Hematopoietic multipotent progenitor cell treated with erythropoietin and hydrocortisone succinate and interleukin-3 and kit ligand, for 8 days (in vitro differentiated cells): Measurements from ENCODE around the gene NODAL.
A peak's percentile ranks its signal among the peaks of the same experiment; 100 is the strongest.

ENCODE experiments used
- DNase-seq: peaks from one replicate; pipeline ENCODE4 v3.0.0-alpha.2; 2015

NODAL gene

DNA sequence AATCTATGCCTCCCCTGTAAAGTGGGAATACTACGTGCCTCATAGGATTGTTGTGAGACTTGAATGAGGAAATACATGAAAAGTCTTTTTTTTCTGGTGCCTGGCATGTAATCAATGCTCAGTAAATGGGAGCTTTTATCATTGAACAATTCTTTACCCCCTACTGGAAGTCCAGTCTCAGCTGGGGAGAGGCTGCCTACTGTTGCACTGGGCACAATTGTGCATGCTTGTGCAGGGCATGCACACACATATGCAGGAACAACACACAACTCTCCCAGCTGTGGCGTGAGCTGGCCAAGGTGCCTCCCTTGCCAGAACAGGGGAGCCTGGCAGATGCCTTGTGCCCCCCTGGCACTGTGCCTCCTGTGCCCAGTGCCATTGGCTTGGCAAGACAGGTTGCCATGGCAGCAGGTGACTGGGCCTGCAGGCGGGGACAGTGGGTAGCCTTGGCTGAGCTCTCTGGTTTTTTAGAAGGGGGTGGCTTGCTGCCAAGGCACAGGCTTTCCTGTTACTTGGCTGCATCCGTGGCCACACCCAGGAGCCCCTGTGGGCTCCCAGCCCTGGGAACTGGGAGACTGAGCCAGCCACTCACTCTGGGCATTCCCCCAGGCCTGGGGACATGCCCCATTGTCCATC, 21.0 kb upstream of the NODAL start:
- DNase-seq, result peak; percentile 31

DNA sequence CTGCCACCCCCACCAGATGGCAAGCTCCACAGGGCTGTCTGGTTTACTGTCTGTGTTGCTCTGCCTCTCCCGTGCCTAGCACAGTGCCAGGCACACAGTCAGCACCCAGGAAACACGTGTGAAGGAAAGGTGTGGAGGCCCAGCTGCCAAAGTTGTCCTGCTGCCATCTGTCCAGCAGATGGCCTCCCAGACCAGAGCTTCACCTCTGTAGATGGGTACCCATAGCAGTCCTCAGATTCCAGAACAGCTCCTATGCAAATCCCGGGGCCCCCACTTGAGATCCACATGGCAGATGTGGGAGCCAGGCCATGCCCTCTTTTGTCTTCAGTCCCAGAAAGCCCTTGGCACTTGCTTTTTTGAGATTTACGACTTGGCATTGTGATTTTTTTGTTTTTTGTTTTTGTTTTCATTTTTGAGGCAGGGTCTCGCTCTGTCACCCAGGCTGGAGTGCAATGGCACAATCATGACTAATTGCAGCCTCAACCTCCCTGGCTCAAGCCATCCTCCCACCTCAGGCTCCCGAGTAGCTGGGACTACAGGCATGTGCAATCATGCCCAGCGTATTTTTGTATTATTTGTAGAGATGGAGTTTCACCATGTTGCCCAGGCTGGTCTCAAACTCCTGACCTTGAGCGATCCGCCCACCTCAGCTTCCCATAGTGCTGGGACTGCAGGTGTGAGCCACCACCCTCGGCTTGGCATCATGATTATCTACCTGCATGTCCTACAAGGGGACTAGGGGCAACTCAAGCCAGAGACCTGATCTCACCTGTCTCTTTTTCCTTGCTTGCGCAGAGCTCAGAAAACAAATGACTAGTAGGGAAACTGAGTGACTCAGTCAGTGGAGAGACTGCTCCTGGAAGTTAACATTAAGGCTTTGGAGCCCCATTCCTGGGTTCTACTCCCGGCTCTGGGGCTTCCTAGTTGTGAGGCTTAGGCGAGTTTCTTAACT, 20.2 kb upstream of the NODAL start:
- DNase-seq, result peak; percentile 48

DNA sequence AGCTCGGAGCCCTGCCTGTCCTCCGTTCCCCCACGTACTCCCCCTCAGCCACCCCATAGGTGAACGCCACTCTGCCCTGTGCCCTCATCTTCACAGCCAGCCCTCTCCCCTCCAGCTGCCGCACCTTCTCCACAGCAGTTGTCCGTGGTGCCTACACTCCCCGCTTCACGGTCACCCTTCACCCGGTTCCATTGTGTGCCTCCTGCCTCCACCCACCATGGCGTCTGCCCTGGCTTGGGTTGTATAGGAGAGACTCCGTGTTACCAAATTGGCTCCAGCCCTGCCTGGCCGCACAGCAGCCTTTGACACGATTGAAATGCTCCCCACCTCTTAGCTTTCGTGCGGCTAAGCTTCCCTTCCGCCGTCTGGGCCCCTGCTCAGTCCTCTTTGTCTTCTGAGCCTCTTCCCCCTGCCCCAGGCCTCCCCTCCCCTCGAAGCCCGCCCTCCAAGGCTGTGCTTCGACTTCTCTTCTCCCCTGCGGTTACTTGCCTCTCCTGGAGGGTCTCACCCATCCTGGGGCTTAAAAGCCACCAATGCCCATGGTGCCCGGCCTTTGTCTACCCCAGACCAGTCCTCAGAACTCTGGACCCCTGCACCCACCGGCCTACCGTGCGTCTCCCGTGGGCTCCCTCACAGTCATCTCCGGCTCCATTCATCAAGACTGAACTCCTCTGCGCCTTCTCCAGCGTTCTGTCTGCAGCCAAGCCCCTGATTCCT, 18.5 kb upstream of the NODAL start:
- DNase-seq, result no peak

DNA sequence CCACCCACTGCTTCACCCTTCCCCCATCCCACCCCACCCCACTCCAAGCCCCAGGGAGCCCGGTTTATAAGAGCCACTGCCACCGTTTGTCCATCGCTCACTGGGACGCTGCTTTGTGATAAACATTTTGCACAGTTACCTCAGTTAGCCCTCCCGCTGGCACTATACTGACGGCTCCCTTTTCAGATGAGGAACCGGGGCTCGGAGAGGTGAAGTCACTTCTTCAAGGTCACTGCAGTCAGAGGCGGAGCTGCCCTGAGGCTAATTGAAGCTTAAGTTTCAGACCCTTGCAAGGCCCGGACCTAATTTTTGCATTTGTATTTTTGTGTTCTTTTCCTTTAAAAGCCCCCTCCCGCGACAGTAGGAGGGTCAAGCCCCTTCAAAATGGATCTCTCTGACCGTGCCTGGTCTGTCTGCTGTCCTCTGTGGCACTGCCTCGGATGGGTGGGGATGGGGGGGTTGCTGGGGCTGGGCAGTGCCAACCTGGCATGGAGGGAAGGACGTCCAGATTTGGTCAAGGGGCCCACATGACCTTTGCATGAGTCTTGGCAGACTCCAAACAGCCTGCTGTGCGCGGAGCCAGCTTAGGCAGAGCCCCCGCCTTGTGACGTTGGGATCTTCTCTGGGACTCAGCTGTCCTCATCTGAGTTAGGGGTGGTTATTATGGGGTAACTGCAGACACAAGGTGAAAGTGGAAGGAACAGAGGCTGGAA, 17.7 kb upstream of the NODAL start:
- DNase-seq, result no peak

DNA sequence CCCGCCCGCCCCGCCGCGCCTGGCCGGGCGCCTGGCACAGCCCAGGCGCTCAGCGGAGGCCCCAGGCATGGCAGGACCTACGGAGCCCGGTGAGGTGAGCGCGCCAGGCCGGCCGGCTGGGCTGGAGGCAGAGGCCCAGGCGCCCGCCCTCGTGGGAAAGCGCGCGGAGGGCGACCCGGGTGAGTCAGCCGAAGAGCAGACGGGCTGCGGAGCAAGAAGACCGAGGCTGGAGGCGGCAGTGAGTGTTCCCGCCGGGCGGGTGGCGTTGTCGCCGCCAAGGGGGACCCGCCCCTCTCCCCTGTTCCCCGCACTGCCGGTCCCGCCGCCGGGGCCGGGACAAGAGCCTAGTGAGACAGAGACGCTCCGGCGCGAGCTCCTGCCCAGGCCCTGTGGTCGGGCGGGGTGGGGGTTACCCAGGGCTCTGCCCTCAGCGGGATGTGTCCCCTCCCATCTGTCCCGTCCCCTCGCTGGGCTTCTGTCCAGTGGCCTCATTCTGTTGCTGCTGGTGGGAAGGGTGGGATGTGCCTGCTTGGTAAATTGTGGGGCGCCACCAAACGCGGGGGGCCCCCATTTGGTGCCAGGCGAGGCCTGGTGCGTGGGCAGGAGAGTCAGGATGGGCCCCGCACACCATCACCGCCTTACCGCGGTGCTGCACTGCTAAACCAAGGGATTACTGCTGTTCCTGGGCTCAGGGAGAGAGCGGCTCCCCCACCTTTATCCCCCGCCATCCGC, 17.0 kb upstream of the NODAL start:
- DNase-seq, result peak; percentile 10

DNA sequence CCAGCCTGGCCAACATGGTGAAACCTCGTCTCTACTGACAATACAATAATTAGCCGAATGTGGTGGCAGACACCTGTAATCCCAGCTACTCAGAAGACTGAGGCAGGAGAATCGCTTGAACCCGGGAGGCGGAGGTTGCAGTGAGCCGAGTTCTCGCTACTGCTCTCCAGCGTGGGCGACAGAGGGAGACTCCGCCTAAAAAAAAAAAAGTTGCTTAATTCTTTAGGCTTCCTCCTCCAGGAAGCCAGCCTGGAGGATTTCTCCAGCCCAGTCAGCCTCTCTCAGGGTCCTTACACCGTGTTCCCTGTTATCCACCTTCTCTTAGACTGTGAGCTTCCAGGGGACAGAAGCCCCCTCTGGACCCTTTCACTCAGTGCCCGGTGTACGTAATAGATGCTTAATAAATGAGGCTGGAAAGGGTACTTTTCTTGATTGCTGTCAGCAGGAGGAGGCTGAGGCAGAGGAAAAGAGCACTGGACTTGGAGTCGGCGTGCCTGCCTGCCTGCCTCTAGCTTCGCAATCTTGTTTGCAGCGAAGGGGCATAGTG, 16.4 kb upstream of the NODAL start:
- DNase-seq, result no peak

DNA sequence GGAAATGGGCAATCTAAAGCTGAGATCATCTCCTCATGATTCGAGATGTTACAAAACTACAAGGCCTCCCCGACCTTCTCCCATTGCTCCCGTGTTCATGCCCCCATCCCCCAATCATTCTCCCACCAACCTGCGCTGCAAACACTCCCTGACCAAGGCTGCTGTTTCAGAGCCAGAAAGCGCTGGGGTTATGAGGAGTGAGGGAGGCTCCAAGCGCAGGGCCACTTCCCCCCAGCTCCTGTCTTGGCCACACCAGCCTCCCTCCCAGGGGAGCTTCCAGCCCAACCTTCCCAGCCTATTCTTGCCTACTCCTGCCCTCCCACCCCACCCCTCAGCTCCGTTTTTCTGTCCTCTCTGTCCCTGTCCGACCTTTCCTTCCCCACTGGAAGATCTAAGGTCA, 14.7 kb upstream of the NODAL start:
- no peak for DNase-seq

DNA sequence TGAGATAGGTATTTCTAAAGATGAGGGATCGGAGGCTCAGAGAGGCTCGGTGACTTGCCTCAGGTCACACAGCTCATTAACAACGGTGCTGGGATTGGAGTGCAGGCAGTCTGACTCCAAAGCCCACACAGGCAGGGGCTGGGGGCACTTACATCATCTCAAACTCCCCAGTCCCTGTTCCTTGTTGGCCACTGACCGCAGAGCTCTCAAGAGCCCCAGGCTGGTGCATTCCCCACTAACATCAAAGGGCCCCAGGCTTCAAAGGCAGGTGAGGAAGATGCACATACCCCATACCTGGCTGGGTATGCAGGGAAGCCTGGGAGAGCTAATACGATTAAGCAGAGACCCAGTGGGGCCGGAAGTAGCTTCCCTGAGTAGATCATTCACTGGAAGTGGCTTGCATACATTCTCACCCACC, 13.7 kb upstream of the NODAL start:
- DNase-seq, result no peak

DNA sequence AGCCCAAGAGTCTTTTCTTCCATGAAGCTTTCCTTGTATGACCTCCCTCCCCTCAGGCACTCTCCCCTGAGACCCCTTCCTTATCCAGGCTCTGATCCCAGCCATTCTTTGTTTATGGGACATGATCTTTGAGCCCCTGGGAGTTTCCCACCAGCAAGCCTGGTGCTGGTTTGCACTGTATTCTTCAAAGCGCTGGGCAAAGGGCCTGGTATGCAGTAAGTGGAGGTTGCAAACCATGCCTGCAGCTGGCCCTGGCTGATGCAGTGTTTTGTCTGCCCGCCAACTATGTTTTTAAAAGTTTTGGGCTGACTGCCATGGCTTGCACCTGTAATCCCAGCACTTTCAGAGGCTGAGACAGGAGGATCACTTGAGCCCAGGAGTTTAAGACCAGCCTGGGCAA, 6.8 kb upstream of the NODAL start:
- no peak for DNase-seq

DNA sequence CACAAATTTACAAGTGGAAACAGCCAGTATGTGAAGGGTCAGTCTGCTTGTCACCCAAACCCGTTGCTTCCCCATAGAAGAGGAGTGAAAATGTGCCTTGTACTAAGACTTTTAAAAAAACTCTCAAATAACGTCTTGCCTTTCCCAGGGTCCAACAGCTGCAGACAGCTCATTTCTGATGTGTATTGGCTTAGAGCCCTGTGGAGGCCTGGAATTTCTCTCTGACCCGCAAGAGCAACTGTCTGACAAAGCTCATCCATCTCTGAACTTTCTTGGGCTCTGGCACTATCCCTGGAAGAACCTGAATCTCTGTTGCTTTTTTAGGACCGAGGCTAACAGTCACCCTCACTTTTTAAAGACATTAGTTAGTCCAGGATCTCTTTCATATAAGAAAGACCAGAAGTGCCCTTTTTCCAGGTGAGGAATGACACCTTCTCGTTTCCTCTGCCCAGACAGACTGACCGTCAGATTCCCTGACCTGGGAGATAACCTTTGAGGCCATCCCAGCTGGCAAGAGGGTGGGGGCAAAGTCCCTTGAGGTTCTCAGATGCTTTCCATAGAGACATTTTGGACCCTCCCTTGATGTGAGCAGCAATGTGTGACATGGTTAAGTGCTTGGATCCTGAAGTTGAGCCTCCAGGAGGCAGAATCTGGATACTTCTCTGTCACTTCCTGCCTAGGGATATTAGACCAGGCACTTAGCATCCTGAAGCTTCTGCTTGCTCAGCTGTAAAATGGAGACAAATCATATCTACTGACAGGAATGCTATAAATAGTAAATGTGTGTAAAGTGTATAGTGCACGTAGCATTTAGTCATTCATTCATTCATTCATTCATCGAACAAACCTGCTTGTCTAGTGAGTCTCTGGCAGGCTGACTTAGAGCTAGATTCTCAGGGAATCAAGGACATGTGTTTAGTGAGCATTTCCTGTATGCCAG, 4.5 kb upstream of the NODAL start:
- DNase-seq, result no peak

DNA sequence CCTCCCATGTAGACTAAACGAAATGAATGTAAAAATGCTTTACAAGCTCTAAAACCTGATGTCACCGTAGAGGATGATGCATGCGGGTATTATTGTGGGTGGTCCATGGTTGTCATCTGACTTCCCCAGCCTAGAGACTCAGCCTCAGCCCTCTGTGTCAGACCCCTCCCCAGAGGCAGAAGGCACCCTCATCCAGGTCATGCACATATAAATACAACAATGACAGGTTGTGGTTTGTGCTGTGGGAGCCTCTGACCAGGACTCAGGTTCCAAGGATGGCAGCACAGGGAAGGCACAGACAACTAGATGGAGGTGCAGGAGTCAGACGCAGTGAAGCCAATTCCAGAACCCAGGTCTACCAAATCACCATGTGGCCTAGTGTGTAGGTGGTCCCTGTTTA, 3.3 kb upstream of the NODAL start:
- no peak for DNase-seq

DNA sequence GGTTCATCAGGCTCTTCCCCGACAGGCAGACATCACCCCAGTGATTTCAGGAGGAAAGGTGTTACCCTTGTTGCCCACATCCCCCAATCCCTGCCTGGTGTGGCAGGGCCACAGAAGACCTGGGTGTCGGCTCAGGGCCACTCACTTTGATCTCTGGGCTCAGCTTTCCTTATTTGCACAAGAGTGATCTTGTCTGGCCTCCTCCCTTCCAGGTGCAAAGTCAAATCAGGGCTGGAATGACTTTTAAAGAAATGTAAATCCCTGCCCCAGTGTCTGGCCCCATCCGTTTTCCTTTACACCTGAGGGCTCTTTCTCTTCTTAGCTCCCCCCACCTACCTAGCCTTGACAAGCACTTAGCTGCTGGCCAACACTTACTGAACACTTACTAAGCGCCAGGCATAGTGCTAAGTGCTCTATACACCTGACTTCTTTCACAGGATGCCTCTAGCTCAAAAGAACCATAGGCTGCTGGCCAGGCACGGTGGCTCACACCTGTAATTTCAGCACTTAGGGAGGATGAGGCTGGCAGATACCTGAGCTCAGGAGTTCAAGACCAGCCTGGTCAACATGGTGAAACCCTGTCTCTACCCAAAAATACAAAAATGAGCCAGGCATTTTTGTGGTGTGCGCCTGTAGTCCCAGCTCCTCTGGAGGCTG, 979 bp upstream of the NODAL start:
- no peak for DNase-seq

DNA sequence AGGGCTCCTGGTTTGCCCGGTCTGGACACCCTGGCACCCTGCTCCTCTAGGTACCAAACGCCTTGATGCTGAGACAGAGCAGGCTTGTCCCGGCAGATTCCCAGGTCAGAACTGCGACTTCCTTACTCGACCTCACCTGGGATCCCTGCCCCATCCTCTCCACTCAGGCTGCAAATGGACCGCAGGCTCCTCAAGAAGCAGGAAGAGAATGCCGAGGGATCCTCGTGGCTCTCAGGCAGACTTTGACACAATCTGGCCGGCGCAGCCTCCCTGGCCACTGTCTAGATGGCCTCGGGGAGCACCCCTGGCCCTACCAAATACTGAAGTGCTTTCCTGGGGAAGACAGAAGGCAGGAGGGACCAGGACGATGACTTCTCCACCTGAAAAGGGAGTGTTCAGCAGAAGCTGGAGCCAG, 421 bp upstream of the NODAL start:
- no peak for DNase-seq

DNA sequence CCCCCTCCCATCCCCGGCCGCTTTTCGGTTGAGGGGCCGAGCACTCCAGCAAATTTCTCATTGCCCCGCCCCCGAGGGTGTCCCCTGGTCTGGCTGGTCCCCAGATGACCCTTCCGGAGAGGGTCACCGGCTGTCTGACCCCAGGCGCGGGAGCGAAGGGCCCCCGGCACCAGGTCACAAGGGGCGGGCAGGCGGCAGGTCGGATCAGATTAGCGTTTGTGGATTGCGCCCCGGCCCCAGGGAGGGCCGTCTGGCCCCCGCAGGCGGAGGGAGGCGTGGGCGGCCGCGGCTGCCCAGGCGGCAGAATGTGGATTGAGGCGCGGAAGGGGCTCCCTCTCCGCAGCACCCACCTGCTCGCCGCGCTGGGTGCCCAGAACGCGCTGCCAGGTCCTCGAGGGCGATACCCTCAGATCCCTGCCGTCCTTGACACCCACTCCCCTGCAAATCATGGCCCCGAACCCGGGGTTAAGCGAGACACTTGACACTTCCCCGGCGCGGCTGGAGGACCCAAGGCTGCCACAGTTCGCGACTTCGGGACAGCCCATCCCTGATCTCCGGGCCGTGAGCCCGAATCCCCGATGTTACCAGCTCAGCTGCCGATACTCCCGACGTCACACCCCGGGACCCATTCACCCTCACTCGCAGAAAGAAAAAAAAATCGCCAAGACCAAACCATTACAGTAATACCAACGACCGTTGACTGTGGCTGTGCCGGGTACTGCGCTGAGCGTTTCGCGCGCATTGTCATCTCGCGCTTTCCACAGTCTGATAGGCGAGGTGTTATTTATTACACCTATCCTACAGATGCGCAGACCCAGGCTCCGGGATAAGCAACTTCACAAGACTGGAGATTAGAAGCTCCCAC, 953 bp downstream of the NODAL start:
- no peak for DNase-seq

DNA sequence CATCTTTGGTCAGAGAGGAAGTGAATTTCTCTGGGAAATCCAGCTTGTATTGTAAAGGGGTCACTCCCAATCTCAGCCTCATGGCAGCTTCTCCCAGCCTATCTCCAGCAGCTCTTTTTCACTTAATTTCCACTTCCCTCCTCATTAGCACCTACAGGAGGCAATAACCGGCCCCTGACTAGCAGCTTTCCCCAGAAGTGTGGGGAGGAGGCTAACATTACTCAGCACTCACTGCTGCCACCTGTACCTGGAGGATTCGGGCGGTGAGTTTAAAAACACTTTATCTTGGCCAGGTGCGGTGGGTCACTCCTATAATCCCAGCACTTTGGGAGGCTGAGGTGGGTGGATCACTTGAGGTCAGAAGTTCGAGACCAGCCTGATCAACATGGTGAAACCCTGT, 3.8 kb downstream of the NODAL start:
- no peak for DNase-seq

DNA sequence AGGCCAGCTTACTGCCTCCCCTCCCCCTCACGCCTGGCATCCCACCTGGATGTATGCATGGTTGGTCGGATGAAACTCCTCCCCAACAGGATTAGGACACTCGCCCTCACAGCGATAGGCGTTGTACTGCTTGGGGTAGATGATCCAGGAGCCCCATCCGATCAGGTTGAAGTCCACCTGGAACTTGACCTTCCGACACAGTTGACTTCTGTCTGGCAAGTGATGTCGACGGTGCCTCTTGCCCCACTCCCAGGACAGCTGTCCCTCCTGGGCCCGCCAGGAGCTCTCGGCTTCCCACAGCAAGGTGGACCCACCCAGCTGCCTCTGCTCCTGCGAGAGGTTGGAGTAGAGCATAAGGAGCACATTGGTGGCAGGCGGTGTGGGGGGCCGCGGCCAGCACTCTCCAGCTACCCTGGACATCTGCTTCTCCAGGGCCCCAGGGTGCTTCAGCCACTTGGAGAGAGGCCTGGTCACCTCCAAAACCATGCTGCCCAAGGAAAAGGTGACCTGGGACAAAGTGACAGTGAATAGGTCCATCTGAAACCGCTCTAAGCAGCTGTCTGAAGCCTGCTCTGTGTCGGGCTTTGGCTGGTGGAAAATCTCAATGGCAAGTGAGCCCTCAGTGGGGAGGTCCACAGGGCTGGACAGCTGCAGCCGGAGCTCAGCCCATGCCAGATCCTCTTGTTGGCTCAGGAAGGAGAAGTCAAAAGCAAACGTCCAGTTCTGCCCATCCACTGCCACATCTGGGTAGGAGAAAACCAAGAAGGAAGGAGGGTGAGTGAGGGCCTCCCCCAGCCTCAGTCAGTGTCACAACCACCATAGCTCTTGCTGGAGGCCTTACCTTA, 6.0 kb downstream of the NODAL start:
- DNase-seq, result no peak

DNA sequence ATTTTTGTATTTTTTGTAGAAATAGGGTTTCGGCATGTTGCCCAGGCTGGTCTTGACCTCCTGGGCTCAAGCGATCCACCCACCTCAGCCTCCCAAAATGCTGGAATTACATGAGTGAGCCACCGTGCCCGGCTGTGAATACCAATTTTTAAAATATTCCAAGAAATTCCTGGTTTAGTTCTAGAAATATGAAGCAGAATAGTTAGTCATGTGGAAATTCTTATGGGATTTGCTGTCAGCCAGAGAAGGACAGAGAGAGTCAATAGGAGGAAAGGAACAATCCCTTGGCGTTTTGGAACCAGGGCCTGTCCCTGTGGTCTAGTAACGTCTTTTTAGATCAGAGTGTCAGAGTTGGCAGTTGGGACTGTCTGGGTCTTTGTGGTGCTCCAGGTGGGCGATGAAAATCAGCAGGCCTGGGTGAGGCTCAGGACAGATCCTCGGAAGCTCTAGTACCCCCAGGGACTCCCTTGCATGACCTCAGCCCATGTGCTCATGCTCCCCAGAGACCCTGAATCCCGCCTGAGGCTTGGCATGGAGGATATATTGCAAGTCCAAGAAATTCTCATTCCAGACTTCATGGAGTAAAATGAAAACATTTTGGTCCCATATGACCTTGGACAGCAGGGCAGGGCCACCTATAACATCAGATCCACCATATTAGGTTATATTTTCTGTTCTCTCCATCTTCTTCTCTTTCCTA, 7.8 kb downstream of the NODAL start:
- DNase-seq, result no peak
